Measurements from ENCODE around the gene CYB5D1.

Gene CYB5D1

DNA sequence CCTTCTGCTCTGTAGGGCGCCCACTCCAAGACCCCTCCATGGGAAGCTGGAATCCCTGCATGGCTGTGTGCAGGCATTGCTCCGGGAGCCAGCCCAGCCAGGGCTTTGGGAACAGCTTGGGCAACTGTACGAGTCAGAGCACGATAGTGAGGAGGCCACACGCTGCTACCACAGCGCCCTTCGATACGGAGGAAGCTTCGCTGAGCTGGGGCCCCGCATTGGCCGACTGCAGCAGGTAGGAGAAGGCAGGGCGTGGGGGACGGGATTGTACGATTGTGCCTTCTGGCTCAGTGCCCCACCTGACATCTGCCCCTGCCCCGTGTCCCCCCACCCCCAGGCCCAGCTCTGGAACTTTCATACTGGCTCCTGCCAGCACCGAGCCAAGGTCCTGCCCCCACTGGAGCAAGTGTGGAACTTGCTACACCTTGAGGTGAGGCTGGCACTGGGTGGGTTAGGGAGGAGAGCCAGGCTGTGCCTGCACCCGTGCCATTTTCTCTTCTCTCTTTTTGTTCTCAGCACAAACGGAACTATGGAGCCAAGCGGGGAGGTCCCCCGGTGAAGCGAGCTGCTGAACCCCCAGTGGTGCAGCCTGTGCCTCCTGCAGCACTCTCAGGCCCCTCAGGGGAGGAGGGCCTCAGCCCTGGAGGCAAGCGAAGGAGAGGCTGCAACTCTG lies 11.6 kb upstream of the CYB5D1 start:
- no peak for DNase-seq

DNA sequence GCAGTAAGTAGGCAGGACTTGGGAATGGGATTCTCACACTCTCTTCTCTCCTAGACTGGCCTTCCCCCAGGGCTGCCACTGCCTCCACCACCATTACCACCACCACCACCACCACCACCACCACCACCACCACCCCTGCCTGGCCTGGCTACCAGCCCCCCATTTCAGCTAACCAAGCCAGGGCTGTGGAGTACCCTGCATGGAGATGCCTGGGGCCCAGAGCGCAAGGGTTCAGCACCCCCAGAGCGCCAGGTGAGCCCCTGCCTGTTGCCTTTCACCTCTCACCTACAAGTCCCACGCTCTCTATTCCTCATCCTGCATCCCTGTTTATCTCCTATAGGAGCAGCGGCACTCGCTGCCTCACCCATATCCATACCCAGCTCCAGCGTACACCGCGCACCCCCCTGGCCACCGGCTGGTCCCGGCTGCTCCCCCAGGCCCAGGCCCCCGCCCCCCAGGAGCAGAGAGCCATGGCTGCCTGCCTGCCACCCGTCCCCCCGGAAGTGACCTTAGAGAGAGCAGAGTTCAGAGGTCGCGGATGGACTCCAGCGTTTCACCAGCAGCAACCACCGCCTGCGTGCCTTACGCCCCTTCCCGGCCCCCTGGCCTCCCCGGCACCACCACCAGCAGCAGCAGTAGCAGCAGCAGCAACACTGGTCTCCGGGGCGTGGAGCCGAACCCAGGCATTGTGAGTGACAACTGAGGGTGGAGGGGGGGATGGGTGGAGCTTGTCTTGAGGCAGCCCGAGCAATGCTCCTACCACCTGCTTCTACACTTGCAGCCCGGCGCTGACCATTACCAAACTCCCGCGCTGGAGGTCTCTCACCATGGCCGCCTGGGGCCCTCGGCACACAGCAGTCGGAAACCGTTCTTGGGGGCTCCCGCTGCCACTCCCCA lies 10.8 kb upstream of the CYB5D1 start:
- DNase-seq, result no peak

DNA sequence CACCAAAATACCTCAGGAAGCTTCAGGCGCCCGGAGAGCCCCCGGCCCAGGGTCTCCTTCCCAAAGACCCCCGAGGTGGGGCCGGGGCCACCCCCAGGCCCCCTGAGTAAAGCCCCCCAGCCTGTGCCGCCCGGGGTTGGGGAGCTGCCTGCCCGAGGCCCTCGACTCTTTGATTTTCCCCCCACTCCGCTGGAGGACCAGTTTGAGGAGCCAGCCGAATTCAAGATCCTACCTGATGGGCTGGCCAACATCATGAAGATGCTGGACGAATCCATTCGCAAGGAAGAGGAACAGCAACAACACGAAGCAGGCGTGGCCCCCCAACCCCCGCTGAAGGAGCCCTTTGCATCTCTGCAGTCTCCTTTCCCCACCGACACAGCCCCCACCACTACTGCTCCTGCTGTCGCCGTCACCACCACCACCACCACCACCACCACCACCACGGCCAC lies 9.6 kb upstream of the CYB5D1 start:
- no peak for DNase-seq

DNA sequence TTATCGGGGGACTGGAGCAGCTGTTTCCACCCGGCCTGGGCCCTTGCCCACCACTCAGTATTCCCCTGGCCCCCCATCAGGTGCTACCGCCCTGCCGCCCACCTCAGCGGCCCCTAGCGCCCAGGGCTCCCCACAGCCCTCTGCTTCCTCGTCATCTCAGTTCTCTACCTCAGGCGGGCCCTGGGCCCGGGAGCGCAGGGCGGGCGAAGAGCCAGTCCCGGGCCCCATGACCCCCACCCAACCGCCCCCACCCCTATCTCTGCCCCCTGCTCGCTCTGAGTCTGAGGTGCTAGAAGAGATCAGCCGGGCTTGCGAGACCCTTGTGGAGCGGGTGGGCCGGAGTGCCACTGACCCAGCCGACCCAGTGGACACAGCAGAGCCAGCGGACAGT lies 9.1 kb upstream of the CYB5D1 start:
- no peak for DNase-seq

DNA sequence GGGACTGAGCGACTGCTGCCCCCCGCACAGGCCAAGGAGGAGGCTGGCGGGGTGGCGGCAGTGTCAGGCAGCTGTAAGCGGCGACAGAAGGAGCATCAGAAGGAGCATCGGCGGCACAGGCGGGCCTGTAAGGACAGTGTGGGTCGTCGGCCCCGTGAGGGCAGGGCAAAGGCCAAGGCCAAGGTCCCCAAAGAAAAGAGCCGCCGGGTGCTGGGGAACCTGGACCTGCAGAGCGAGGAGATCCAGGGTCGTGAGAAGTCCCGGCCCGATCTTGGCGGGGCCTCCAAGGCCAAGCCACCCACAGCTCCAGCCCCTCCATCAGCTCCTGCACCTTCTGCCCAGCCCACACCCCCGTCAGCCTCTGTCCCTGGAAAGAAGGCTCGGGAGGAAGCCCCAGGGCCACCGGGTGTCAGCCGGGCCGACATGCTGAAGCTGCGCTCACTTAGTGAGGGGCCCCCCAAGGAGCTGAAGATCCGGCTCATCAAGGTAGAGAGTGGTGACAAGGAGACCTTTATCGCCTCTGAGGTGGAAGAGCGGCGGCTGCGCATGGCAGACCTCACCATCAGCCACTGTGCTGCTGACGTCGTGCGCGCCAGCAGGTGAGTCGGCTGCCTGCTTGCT lies 8.6 kb upstream of the CYB5D1 start:
- no peak for DNase-seq

DNA sequence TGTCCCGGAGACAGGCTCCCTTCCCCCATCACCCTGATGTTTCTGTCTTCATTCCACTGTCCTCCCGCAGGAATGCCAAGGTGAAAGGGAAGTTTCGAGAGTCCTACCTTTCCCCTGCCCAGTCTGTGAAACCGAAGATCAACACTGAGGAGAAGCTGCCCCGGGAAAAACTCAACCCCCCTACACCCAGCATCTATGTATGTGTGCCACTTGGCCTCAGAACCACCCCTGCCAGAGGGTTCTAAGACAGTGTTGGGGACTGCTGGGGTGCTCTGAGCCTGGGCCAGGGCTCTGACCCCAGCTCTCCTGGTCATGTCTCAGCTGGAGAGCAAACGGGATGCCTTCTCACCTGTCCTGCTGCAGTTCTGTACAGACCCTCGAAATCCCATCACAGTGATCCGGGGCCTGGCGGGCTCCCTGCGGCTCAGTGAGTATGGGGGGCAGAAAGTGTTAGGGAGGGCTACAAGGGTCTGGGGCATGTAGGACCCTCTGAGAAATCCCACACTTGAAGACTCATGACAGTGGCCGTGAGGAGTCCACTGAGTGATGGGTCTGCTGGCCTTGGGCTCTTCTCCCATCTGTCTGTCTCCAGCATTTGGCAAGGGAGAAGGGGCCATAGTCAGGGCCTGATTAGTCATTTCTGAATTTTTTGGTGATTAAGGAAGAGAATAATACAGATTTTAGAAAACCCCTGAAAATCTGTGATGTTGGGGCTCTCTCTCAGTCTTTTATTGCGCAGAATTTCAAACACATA lies 7.9 kb upstream of the CYB5D1 start:
- DNase-seq, result no peak

DNA sequence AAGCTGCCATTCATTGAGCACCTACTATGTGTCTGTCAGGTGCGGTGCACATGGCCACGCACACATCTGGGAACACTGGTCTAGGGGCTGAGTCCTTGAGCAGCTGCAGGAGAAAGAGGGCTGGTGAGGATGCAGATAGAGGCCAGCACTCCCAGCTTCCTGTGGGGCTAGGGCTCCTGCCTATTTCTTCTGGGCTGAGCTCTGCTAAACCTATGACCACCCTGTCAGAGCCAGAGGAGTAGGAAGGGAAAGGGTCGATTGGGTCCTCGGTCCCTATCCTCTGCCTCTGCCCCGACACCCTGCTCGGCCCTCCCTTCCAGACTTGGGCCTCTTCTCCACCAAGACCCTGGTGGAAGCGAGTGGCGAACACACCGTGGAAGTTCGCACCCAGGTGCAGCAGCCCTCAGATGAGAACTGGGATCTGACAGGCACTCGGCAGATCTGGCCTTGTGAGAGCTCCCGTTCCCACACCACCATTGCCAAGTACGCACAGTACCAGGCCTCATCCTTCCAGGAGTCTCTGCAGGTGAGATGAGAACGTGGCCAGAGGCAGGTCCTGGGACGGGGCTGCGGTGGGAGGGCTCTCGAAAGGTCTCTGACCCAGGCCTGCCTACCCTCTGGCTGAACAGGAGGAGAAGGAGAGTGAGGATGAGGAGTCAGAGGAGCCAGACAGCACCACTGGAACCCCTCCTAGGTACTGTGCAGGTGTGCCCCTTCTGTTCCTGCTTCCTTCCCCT lies 6.9 kb upstream of the CYB5D1 start:
- DNase-seq, result no peak

DNA sequence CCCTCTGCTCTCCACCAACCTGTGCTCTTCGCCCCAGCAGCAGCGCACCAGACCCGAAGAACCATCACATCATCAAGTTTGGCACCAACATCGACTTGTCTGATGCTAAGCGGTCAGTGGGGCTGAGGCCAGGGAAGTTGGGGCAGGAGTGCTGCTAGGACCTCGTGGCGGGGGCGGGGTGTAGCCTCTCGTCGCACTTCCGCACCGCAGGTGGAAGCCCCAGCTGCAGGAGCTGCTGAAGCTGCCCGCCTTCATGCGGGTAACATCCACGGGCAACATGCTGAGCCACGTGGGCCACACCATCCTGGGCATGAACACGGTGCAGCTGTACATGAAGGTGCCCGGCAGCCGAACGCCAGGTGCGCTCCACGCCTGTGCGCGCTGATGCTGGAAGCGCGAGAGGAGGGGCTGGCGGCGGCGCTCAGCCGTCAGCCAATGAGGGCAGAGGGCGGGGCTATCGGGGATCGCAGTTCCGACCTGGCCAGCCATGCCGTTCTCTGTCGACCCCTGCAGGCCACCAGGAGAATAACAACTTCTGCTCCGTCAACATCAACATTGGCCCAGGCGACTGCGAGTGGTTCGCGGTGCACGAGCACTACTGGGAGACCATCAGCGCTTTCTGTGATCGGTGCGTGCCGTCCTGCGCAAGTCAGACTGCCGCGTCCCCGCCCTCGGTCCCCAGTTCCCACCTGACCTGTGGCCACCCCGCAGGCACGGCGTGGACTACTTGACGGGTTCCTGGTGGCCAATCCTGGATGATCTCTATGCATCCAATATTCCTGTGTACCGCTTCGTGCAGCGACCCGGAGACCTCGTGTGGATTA lies 6.2 kb upstream of the CYB5D1 start:
- DNase-seq, result peak; percentile 79 to 89 (median 85)

DNA sequence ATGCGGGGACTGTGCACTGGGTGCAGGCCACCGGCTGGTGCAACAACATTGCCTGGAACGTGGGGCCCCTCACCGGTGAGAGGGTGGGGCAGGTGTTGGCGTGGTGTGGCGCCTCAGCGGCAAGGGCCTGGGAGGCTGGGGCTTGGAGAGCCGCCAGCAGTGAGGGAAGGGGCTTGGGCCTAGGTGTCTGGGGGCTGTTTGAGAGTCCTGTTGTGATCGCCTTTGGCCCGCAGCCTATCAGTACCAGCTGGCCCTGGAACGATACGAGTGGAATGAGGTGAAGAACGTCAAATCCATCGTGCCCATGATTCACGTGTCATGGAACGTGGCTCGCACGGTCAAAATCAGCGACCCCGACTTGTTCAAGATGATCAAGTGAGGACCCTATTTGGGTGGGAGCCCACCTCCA lies 5.5 kb upstream of the CYB5D1 start:
- DNase-seq, result no peak

DNA sequence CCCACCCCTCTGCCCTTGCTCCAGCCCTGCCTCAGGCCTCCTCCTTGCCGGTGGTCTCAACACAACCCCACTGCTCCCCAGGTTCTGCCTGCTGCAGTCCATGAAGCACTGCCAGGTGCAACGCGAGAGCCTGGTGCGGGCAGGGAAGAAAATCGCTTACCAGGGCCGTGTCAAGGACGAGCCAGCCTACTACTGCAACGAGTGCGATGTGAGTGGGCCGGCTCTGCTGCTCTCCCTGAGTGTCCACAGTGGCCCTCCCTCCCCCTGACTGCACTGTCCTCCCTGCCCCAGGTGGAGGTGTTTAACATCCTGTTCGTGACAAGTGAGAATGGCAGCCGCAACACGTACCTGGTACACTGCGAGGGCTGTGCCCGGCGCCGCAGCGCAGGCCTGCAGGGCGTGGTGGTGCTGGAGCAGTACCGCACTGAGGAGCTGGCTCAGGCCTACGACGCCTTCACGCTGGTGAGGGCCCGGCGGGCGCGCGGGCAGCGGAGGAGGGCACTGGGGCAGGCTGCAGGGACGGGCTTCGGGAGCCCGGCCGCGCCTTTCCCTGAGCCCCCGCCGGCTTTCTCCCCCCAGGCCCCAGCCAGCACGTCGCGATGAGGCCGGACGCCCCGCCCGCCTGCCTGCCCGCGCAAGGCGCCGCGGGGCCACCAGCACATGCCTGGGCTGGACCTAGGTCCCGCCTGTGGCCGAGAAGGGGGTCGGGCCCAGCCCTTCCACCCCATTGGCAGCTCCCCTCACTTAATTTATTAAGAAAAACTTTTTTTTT lies 4.7 kb upstream of the CYB5D1 start:
- DNase-seq, result no peak

DNA sequence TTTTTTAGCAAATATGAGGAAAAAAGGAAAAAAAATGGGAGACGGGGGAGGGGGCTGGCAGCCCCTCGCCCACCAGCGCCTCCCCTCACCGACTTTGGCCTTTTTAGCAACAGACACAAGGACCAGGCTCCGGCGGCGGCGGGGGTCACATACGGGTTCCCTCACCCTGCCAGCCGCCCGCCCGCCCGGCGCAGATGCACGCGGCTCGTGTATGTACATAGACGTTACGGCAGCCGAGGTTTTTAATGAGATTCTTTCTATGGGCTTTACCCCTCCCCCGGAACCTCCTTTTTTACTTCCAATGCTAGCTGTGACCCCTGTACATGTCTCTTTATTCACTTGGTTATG lies 4.1 kb upstream of the CYB5D1 start:
- no peak for DNase-seq

DNA sequence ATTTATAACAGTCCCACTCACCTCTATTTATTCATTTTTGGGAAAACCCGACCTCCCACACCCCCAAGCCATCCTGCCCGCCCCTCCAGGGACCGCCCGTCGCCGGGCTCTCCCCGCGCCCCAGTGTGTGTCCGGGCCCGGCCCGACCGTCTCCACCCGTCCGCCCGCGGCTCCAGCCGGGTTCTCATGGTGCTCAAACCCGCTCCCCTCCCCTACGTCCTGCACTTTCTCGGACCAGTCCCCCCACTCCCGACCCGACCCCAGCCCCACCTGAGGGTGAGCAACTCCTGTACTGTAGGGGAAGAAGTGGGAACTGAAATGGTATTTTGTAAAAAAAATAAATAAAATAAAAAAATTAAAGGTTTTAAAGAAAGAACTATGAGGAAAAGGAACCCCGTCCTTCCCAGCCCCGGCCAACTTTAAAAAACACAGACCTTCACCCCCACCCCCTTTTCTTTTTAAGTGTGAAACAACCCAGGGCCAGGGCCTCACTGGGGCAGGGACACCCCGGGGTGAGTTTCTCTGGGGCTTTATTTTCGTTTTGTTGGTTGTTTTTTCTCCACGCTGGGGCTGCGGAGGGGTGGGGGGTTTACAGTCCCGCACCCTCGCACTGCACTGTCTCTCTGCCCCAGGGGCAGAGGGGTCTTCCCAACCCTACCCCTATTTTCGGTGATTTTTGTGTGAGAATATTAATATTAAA lies 3.6 kb upstream of the CYB5D1 start:
- DNase-seq, result no peak

DNA sequence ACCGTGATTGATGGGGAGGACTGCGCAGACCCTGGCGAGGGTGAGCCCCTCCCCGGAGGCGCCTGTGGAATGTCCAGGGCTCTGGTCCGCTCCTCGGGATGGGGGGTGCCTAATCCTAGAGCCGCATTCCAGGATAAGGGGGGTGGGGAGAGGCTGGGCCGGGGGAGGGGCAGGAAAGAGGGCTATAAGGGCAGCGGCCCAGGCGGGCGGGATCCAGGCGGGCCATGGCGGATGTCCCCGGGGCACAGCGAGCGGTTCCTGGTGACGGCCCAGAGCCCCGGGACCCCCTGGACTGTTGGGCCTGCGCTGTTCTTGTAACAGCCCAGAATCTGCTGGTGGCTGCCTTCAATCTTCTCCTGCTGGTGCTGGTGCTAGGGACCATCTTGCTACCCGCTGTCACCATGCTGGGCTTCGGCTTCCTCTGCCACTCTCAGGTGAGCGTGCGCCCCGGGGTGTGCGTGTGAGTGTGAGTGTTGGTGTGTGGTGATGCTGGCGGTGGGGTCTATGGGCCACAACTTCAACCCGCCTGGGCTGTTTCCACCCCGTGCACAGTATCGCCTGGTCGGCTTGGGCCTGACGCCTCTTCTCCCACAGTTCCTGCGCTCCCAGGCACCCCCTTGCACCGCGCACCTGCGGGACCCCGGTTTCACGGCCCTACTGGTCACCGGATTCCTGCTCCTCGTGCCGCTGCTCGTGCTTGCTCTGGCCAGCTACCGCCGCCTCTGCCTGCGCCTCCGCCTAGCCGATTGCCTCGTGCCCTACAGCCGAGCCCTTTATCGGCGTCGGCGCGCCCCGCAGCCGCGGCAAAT lies 2.7 kb upstream of the CYB5D1 start, which contains the start of gene TMEM88:
TMEM88 (plus strand) TSS at position 216 of the 809 bp plus-strand sequence; CDS start at position 225, 9 bp downstream.
- no peak for DNase-seq

DNA sequence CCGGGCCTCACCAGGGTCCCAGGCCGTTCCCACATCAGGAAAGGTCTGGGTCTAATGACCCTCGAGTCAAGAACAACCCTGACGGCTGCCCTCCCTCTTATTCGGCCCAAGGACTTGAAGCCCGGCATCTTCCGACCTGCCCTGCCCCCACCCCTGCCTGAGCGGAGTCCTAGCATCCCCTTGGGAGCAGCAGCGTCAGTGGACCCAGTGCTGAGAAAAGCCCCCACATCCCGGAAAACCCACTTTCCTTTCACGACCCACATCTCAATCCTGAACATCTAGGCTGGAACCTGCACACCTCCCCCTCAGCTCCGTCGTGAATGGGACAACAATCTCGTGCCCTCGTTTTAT lies 2.2 kb upstream of the CYB5D1 start:
- no peak for DNase-seq

DNA sequence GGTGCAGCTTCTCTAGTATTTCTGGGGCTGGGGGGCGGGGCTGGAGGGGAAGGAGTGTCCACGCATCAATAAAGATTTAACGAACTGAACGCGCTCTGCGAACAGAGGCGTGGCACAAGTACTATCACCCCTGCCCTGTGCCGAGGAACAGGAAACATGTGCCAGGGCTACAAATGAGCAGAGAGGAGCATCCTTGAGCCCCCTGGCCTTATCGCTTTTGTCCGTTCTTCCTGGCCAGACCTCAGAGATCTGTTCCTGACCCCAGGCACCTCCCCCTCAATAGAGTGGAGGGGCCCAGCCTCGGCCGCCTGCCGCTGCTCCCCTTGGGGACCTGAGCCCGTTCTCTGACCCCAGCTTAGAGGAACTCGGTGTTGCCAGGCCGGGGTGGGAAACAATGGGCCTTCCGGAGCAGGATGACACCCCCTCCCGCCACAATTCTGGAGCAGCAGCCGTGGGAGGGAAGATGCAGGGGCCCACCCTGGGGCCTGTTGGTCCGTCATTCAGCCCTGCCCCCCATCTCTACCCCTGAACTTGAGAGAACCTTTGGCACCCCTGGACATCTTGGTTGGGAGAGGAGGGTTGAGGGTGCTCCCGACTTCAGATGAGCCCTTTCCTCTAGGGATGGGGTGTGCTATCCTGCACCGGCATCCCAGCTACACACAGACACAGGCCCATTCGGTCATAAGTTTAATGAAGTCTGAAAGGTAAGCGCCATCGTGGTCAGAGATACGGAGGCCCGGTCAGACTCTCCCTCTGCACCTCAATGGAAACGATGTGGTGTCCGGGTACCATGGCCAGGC lies 1.6 kb upstream of the CYB5D1 start:
- DNase-seq, result peak; percentile 2 to 24 (median 22)

DNA sequence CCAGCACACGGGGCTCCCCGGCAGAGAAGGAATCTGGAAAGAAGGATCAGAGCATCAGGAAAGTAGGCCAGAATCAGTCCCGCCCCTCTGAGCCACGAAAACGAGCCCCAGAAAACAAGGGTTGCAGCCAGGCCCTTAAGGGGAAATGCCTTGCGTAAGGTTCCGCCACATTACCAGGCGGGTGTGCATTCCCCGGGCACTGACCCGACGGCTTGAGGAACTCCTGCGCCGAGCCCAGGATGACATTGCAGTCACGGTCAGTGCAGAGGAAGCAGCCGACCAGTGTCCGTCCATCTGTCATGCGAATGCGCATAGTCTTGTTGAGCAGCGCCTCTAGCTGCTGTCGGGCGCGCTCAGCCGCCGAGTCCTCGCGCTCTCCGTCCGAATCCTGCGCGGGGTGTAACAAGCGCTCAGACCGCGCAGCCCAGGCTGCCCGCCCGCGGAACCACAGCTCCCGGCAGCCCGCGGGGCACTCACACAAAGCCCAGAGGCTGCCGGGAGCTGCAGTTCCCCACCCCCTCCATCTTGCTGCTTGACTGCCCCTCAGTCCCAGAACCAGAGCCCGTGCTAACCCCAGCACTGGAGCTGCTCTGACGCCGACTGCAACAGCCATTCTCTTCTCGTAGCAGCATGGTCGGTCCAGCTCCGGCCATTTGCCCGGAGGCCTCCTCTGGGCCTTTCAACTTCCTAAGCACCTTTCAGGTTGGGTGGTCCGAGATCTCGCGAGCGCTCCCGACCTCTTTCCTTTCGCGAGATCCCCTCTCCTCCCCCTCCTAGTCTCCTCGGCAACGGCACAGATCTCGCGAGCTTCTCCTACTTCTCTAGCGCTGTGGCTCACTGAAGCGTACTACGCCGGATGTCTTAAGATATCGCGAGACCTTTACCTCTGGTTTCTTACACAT lies 741 bp upstream of the CYB5D1 start, which contains the start of gene NAA38:
NAA38 (minus strand) TSS at position 749 of the 902 bp plus-strand sequence; CDS start at position 653, 96 bp downstream.
- peak; percentile 94 to 98 (median 97) for DNase-seq

DNA sequence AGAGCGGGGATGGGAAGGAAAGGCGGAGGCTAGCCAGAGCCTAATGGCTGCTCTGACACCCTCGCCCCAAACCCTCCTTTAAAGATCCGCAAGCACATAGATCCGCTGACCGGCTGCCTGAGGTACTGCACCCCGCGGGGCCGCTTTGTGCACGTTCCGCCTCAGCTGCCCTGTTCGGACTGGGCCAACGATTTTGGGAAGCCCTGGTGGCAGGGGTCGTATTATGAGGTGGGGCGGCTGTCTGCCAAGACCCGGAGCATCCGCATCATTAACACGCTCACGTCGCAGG lies 663 bp downstream of the CYB5D1 start:
- DNase-seq, result peak in 2 of 3 experiments; percentile 31 to 64
